Ishikawa (cell line): Measurements from ENCODE around the gene TBC1D30.

Experiments
- CEBPB ChIP-seq: IDR thresholded peaks from 2 replicates; pipeline ENCODE4 v1.6.1; 2012
- CREB1 ChIP-seq: IDR thresholded peaks from 2 replicates; pipeline ENCODE4 v1.6.1; 2012; ENCODE audit warnings: low read depth
- EGR1 ChIP-seq: IDR thresholded peaks from 2 replicates; pipeline ENCODE4 v1.6.1; 2012
- EP300 ChIP-seq: IDR thresholded peaks from 2 replicates; pipeline ENCODE4 v1.6.1; 2012; ENCODE audit warnings: borderline replicate concordance
- FOXM1 ChIP-seq: IDR thresholded peaks from 2 replicates; pipeline ENCODE4 v1.6.1; 2012; ENCODE audit warnings: low read depth, borderline replicate concordance
- NFIC ChIP-seq: IDR thresholded peaks from 2 replicates; pipeline ENCODE4 v1.6.1; 2012
- RAD21 ChIP-seq: IDR thresholded peaks from 2 replicates; pipeline ENCODE4 v1.6.1; 2012; ENCODE audit warnings: low read depth
- TAF1 ChIP-seq: IDR thresholded peaks from 2 replicates; pipeline ENCODE4 v1.6.1; 2012; ENCODE audit warnings: low read depth, mild to moderate bottlenecking
- TCF12 ChIP-seq: IDR thresholded peaks from 2 replicates; pipeline ENCODE4 v1.6.1; 2012; ENCODE audit warnings: low read depth
- TEAD4 ChIP-seq: IDR thresholded peaks from 2 replicates; pipeline ENCODE4 v1.6.1; 2012
- YY1 ChIP-seq: IDR thresholded peaks from 2 replicates; pipeline ENCODE4 v1.6.1; 2012; ENCODE audit warnings: low read depth
- ZBTB7A ChIP-seq: IDR thresholded peaks from 2 replicates; pipeline ENCODE4 v1.6.1; 2012; ENCODE audit warnings: low read depth
- TF ChIP-seq, protein P1 (sequence below): IDR thresholded peaks from 2 replicates; pipeline ENCODE4 v1.6.1; 2012
- TF ChIP-seq, protein P2 (sequence below): IDR thresholded peaks from 2 replicates; pipeline ENCODE4 v1.6.1; 2012
- TF ChIP-seq, protein P3 (sequence below): IDR thresholded peaks from 2 replicates; pipeline ENCODE4 v1.6.1; 2012; ENCODE audit warnings: low read depth, mild to moderate bottlenecking

The TBC1D30 gene, protein sequence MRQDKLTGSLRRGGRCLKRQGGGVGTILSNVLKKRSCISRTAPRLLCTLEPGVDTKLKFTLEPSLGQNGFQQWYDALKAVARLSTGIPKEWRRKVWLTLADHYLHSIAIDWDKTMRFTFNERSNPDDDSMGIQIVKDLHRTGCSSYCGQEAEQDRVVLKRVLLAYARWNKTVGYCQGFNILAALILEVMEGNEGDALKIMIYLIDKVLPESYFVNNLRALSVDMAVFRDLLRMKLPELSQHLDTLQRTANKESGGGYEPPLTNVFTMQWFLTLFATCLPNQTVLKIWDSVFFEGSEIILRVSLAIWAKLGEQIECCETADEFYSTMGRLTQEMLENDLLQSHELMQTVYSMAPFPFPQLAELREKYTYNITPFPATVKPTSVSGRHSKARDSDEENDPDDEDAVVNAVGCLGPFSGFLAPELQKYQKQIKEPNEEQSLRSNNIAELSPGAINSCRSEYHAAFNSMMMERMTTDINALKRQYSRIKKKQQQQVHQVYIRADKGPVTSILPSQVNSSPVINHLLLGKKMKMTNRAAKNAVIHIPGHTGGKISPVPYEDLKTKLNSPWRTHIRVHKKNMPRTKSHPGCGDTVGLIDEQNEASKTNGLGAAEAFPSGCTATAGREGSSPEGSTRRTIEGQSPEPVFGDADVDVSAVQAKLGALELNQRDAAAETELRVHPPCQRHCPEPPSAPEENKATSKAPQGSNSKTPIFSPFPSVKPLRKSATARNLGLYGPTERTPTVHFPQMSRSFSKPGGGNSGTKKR

GRCh38 chr12:64824500-64825142, at the start of gene TBC1D30:
Gene TBC1D30 (plus strand): TSS chr12:64824647. CDS start chr12:64824880, 233 bp downstream.
- no peak for TF ChIP-seq RAD21
- TF ChIP-seq EGR1: no peak
- no peak for TF ChIP-seq YY1
- TF ChIP-seq CREB1: no peak
- TF ChIP-seq TAF1: no peak
- TF ChIP-seq, protein P1, sequence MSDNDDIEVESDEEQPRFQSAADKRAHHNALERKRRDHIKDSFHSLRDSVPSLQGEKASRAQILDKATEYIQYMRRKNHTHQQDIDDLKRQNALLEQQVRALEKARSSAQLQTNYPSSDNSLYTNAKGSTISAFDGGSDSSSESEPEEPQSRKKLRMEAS: no peak
- TF ChIP-seq, protein P2, sequence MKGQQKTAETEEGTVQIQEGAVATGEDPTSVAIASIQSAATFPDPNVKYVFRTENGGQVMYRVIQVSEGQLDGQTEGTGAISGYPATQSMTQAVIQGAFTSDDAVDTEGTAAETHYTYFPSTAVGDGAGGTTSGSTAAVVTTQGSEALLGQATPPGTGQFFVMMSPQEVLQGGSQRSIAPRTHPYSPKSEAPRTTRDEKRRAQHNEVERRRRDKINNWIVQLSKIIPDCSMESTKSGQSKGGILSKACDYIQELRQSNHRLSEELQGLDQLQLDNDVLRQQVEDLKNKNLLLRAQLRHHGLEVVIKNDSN: no peak
- TF ChIP-seq TEAD4: no peak

DNA sequence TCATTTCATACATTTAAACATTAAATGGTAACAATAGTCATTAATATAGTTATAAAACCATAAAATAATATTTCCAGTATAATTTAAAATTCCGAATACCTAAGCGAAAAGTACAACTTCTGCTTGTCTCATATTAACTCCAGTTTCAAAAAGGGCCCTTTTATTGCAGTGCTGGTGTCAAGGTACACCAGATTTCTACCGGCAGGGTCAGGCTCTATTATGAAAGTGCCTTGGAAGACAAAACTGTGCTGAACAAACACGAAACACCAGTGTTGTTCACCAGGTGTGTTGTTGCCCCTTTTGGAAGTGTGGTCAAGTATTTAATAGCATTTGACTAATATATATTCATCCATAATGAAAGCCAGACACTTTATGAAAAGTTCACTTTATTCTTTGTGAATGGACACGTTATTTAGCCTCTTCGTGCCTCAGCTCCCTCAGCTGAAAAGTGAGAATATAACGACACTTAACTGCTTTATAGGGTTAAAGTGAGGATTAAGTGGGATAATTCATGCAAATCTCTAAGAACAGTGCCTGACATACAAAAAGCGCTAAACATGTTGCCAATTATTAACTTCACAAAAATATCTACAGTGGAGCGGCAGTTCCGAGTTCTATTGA, 45.0 kb upstream of the TBC1D30 start:
- TF ChIP-seq YY1 (no peak), ZBTB7A (no peak), EGR1 (no peak), TCF12 (no peak), EP300 (no peak), TAF1 (no peak), FOXM1 (no peak), CREB1 (no peak), TEAD4 (no peak), CEBPB (no peak), RAD21 (no peak), NFIC (no peak)
- TF ChIP-seq, protein P2: no peak
- TF ChIP-seq, protein P1: no peak
- TF ChIP-seq, protein P3, sequence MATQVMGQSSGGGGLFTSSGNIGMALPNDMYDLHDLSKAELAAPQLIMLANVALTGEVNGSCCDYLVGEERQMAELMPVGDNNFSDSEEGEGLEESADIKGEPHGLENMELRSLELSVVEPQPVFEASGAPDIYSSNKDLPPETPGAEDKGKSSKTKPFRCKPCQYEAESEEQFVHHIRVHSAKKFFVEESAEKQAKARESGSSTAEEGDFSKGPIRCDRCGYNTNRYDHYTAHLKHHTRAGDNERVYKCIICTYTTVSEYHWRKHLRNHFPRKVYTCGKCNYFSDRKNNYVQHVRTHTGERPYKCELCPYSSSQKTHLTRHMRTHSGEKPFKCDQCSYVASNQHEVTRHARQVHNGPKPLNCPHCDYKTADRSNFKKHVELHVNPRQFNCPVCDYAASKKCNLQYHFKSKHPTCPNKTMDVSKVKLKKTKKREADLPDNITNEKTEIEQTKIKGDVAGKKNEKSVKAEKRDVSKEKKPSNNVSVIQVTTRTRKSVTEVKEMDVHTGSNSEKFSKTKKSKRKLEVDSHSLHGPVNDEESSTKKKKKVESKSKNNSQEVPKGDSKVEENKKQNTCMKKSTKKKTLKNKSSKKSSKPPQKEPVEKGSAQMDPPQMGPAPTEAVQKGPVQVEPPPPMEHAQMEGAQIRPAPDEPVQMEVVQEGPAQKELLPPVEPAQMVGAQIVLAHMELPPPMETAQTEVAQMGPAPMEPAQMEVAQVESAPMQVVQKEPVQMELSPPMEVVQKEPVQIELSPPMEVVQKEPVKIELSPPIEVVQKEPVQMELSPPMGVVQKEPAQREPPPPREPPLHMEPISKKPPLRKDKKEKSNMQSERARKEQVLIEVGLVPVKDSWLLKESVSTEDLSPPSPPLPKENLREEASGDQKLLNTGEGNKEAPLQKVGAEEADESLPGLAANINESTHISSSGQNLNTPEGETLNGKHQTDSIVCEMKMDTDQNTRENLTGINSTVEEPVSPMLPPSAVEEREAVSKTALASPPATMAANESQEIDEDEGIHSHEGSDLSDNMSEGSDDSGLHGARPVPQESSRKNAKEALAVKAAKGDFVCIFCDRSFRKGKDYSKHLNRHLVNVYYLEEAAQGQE: no peak

GRCh38 chr12:64780132-64780530, 44.3 kb upstream of the TBC1D30 start:
- TF ChIP-seq RAD21 (0 out of 2 replicates have a peak, but pooled peaks have one; percentile 3), NFIC (no peak; the same call in 1 of the 2 replicates)
- TF ChIP-seq, protein P2: peak; percentile 59; the same call in 1 of the 2 replicates

- no peak for TF ChIP-seq CREB1
- TF ChIP-seq CEBPB: no peak
- TF ChIP-seq EGR1: peak; percentile 22; the same call in 1 of the 2 replicates
- no peak for TF ChIP-seq TEAD4
- TF ChIP-seq ZBTB7A: peak; percentile 17; the same call in 1 of the 2 replicates
- TF ChIP-seq NFIC: peak; percentile 80; the same call in 1 of the 2 replicates
- no peak for TF ChIP-seq RAD21
- TF ChIP-seq, protein P3: no peak
- no peak for TF ChIP-seq YY1
- TF ChIP-seq EP300: no peak
- TF ChIP-seq, protein P1: peak; percentile 87
- no peak for TF ChIP-seq FOXM1
- TF ChIP-seq TAF1: peak; percentile 62
- 0 out of 2 replicates have a peak, but pooled peaks have one; percentile 77 for TF ChIP-seq TCF12
- TF ChIP-seq, protein P2: peak; percentile 50
Measured at GRCh38 chr12:64780531-64781279, 43.7 kb upstream of the TBC1D30 start.
